OCI-LY3 (cell line): Measurements from ENCODE around the gene GRN.

Experiments
- EZH2phosphoT487 ChIP-seq: fragments of 200-600 bp; shearing (Covaris generic); IDR thresholded peaks from 2 replicates; pipeline ENCODE4 v1.6.1; 2018; ENCODE audit warnings: antibody characterized with exemption, mixed run types, low read depth
- TF ChIP-seq, protein P1 (sequence below): fragments of 200-600, 300-600 bp; sonication (generic); IDR thresholded peaks from 2 replicates; pipeline ENCODE4 v1.5.1; 2014; ENCODE audit warnings: antibody characterized with exemption, low read length, low read depth

- TF ChIP-seq, protein P1, sequence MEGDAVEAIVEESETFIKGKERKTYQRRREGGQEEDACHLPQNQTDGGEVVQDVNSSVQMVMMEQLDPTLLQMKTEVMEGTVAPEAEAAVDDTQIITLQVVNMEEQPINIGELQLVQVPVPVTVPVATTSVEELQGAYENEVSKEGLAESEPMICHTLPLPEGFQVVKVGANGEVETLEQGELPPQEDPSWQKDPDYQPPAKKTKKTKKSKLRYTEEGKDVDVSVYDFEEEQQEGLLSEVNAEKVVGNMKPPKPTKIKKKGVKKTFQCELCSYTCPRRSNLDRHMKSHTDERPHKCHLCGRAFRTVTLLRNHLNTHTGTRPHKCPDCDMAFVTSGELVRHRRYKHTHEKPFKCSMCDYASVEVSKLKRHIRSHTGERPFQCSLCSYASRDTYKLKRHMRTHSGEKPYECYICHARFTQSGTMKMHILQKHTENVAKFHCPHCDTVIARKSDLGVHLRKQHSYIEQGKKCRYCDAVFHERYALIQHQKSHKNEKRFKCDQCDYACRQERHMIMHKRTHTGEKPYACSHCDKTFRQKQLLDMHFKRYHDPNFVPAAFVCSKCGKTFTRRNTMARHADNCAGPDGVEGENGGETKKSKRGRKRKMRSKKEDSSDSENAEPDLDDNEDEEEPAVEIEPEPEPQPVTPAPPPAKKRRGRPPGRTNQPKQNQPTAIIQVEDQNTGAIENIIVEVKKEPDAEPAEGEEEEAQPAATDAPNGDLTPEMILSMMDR, result no peak
- TF ChIP-seq EZH2phosphoT487, result no peak
Measured at GRCh38 chr17:44343510-44344209, 1.4 kb upstream of the GRN start.
